ENCODE measurements around the gene GPR155.
A peak's percentile ranks its signal among the peaks of the same experiment; 100 is the strongest.
"Not testable (repeated sequence)": the region's sequence is repeated elsewhere in the genome, so short reads cannot be mapped to it uniquely, and the experiment has no call there.

GPR155 gene

DNA sequence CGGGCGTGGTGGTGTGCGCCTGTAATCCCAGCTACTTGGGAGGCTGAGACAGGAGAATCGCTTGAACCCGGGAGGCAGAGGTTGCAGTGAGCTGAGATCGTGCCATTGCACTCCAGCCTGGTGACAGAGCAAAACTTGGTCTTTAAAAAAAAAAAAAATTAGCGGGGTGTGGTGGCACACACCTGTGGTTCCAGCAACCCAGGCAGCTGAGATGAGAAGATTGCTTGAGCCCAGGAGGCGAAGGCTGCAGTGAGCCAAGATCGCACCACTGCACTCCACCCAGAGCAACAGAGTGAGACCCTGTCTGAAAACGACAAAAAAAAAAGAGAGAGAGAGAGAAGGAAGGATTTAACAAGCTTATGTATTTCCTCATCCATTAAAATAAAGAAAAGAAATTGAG is 2.7 kb upstream of the GPR155 start:
- DNase-seq = not testable (repeated sequence)

- DNase-seq = no peak
Observed at GRCh38 chr2:174487820-174488162, 962 bp upstream of the GPR155 start.

DNA sequence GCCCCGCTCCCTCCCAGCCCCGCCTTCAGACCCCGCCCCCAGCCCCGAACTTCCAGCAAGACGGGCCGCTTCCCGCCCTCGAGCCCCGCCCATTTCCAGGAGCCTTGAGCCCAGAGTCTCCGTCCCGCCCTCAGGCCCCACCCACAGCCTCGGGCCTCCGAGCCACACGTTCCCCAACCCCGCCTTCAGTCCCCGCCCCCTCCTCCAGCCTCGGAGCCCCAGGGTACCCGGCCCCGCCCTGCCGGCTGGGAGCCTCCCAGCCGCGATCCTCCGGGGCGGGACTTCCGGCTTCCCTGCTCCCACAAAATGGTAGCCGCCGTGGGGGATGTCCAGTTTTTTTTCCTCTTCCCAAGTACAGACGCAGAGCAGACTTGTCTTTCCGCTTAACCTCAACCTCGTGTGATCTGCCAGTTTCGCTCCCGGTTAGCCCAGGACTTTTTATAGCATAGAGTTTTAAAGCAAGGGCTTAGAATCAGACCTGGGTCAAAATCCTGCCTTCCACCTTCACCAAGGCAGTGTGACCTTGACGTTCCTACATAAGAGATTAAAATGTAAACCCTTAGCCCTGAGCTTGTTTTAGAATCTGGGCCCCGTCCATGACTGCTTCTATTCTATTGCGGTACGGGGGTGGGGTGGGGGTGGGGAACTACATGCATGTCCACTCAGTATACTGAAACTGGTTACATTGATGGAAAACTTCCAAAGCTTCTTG is 435 bp upstream of the GPR155 start:
- peak; percentile 99 for DNase-seq

DNA sequence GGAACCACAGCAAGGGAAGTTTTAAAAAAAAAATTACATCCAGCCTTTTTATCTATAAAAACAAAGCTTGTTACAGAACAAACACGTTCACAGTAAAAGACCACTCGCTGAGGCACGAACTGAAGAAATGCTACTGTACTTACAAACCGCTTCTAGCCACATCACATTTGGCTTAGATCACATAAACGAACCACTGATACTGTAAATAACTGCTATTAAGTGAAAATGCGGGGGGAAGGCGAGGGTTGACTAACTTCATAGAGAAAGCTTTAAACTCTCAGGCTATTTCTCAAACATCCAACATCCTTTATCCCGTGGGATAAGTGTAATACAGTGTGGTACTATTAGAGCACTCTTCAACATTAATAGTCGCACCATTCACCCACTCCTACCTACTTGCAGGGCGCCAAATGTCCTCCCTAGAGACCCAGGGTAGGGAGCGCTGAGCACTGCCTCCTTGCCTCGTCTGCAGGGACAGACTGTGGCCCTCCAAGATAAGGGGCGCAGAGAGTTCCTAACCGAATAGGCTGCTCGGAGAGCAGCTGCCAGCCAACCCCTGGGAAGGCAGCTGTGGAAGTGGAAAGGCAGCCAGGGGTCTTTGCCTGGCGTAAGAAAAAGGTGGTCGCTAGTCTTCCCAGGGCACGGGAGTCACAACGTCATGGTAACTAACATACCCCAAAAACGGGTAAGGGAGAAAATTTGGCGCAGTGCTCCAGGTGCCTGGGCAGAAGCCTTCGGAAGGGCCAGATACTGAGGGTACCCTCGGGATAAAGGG is 854 bp downstream of the GPR155 start:
- DNase-seq = peak; percentile 22

DNA sequence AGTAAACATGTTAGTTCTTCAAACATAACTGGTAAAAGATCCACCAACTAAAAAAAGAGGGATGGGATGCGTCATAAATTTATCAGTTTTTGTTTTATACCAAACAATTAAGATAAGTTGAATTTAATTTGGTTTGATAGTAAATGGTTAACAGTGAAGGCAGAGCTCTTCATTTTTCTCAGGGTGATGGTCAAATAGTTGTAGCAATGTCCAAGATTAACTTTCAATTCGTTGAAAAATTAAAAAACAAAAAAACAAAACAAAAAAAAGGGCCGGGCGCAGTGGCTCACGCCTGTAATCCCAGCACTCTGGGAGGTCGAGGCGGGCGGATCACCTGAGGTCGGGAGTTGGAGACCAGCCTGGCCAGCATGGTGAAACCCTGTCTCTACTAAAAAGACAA is 1.8 kb downstream of the GPR155 start:
- not testable (repeated sequence) for DNase-seq

DNA sequence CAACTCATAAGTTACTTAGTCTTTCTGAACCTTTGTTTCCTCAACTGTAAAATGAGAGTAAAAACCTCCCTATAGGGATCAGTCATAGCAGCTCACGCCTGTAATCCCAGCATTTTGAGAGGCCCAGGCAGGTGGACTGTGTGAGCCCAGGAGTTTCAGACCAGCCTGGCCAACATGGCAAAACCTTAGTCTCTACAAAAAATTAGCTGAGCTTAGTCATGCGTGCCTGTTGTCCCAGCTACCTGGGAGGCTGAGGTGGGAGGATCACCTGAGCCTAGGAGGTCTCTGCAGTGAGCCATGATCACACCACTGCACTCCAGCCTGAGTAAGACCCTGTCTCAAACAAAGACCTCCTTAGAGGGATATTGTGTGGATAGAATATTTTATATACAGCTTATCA is 2.3 kb downstream of the GPR155 start:
- DNase-seq = no peak

GRCh38 chr2:174482854-174483253 is 4.0 kb downstream of the GPR155 start:
- no peak for DNase-seq

- DNase-seq = no peak
Observed at GRCh38 chr2:174477759-174478158, 9.1 kb downstream of the GPR155 start.

DNA sequence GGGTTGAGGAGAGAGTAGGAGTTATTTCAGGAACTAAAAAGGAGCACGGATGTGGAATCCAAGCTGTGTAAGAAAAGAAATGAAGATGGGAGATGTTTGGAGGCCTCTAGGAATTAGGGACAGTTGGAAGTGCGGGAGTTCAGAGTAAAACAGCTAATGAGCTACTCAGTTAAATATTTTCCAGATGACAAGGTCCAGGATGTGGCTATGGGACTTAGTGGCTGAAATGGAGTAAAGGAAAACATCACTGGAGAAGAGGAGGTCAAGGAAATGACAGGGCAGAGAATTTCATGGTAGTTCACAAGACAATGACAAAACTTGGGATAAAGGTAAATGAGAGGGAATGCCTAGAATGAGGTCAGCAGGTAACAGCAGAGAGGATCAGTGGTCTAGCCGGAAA is 13.0 kb downstream of the GPR155 start:
- no peak for DNase-seq

DNA sequence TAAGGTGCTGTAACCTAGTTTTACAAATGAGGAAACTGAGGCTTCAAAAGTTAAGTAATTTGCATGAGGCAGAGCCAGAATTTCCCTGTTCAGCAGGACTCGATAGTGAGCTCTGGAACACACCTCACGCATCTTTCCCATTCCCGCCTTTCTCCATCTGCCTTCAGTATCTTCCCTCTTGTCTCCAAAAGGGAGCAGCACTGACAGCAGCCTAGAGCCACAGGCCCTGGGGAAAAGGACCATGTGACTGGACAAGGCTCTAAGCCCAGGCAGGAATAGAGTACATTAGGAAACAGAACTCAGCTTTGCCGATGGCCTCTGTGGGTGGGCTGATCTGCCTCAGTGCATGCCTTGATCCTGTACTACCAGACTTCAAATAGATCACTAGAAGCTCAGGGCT is 21.5 kb downstream of the GPR155 start:
- no peak for DNase-seq

DNA sequence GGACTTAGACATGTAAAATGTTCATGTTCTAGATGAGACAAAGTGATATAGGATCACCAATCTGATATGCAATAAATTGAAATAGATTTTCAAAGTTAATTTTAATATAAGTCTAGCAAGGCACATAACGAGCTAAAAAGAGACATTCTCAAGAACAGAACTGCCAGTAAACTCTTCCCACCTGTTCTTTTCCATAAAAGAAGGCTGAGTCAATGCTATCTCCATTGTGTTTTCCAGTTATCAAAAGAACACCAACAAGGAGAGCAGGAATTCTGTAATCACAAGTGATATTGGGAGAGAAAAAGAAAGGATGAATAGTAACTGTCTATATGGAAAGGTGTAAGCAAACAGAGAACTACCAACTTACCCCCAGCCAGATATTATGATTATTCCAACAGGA is 25.6 kb downstream of the GPR155 start:
- no peak for DNase-seq

- no peak for DNase-seq
Observed at GRCh38 chr2:174454566-174454965, 32.3 kb downstream of the GPR155 start.

GRCh38 chr2:174450021-174450816 is 36.6 kb downstream of the GPR155 start:
- DNase-seq = no peak

DNA sequence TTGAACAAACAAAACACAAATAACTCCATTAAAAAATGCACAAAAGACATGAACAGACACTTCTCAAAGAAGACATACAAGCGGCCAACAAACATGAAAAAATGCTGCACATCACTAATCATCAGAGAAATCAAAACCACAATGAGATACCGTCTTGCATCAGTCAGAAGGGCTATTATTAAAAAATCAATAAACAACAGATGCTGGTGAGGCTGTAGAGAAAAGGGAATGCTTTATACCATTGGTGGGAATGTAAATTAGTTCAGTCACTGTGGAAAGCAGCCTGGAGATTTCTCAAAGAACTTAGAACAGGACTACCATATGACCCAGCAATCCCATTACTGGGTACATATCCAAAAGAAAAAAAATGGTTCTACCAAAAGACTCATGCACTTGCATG is 37.8 kb downstream of the GPR155 start:
- no peak for DNase-seq

- DNase-seq = no peak
Observed at GRCh38 chr2:174446531-174446930, 40.3 kb downstream of the GPR155 start.

GRCh38 chr2:174445248-174445647 is 41.6 kb downstream of the GPR155 start:
- DNase-seq = no peak

GRCh38 chr2:174444761-174445160 is 42.1 kb downstream of the GPR155 start:
- DNase-seq = no peak

DNA sequence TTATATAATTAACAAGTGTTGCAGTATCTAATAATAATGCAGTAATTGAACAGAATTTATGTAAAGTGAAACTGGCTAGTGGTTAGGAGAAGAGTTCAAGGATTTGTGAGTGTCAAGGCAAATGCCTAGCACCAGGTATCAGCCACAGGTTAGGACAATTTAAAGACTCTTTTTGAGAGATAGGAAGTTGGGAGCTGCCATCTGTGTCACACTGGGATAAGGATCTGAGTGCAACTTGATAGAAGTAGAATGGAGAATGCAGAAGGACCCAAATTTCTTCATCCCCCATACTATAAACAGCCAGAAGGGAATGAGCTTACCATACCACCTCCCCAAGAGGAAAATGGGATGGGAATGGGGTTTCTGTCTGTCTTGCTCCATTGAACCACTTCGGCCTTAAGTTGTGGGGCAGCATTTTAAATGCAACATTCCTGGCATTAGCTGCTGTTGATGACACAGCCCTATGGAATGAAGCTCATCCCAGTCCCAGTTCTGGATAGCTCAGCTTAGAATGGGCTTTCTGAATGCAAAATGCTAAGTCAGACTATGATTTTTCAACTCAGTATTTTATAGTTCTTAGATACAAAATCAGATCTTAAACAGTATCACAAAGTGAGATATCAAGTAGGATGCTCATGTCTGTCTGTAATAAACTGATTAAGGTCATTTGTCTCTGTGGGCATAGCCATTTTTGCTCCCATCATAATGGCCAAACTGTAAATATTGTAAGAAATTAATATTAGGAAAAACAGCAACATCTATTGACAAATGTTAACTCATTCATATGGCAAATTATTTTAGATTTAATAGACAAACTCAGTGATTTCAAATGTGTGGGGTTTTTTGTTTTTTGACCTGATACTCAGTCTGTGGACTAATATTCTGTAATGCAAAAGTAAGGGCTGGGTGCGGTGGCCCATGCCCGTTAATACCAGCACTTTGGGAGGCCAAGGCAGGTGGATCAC is 44.0 kb downstream of the GPR155 start:
- DNase-seq = no peak

DNA sequence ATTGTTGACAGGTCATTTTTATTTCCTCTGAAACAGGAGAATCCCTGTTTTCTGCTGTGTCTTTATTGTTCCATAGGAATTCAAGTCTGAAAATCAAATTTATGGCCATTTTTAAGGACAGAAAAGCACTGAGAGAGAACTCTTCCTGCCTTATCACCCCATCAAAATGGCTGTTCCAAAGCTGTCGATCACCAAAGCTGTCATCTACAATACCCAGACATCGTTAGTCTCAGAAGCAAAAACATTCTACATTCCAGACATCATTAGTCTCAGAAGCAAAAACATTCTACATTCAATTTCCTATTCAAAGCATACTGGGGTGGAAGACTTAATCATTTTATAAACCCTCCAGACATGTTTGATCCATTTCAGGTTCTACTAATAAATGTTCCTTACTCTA is 46.9 kb downstream of the GPR155 start:
- no peak for DNase-seq

GRCh38 chr2:174439323-174439722 is 47.5 kb downstream of the GPR155 start:
- no peak for DNase-seq

GRCh38 chr2:174438146-174438886 is 48.5 kb downstream of the GPR155 start:
- no peak for DNase-seq

GRCh38 chr2:174436351-174436750 is 50.5 kb downstream of the GPR155 start:
- DNase-seq = no peak

Data from NCI-H345 (cell line).